Heart right ventricle (tissue), 16 donors: ENCODE measurements around the gene CLSTN2. TPM values are rescaled to one million over a fixed set of nuclear protein-coding genes. Genes with fewer than 3 reads are reported as not detected.
A peak's percentile ranks its signal among the peaks of the same experiment; 100 is the strongest.

Experiments
- ATAC-seq, 8 donors: fragments of 200-7000 bp; cut with Tn5 transposase; one replicate each; pipeline ENCODE4 v1.9.1; 2020; ENCODE audit warnings: mild to moderate bottlenecking in 8 of 8, moderate library complexity in 8 of 8, moderate number of reproducible peaks in 1 of 8
- DNase-seq, 2 donors: peaks; one replicate each; pipeline ENCODE4 v3.0.0-alpha.2; 2020
- H3K27ac ChIP-seq, 10 donors: fragments of 200-600 bp; sonication (generic) in 2 of 10; one replicate each; pipeline versions ENCODE4 v1.5.0 to v1.8.0; 2020 to 2022; ENCODE audit warnings: mild to moderate bottlenecking in 3 of 10
- H3K27me3 ChIP-seq, 7 donors: fragments of 200-600 bp; one replicate each; pipeline ENCODE4 v1.8.0; 2021 to 2022; ENCODE audit warnings: mild to moderate bottlenecking in 2 of 7
- H3K36me3 ChIP-seq, 9 donors: fragments of 200-600 bp; sonication (generic) in 1 of 9; one replicate each; pipeline versions ENCODE4 v1.5.0 to v1.8.0; 2020 to 2022; ENCODE audit warnings: mild to moderate bottlenecking in 2 of 9
- H3K4me1 ChIP-seq, 9 donors: fragments of 200-600 bp; sonication (generic) in 1 of 9; one replicate each; pipeline versions ENCODE4 v1.5.0 to v1.8.0; 2020 to 2022; ENCODE audit warnings: mild to moderate bottlenecking in 4 of 9
- H3K4me3 ChIP-seq, 10 donors: fragments of 200-600 bp; sonication (generic) in 2 of 10; one replicate each; pipeline versions ENCODE4 v1.5.0 to v1.8.0; 2020 to 2022; ENCODE audit warnings: mild to moderate bottlenecking in 7 of 10, moderate library complexity in 2 of 10
- H3K9me3 ChIP-seq, 11 donors: fragments of 200-600 bp in 10 of 11; sonication (generic) in 2 of 11; one replicate each; pipeline versions ENCODE4 v1.5.0 to v1.8.0; 2013 to 2022; ENCODE audit warnings: mild to moderate bottlenecking in 2 of 11, control low read depth in 1 of 11, moderate library complexity in 1 of 11
- WGBS, 2 donors: extraction: QIAGEN DNeasy Blood & Tissue Kit; methylation state at CpG; one replicate each; pipeline ENCODE4 v1.1.7; 2013; ENCODE audit warnings: inconsistent platforms in 1 of 2; 5-methylcytosine and 5-hydroxymethylcytosine counted together
- intact Hi-C, 10 donors: fragments of 100-400 bp; cut with DNase I; formaldehyde crosslinking; loops; one replicate each; pipeline versions ENCODE4 v1.11.1 to v1.14.2; 2022
- polyA plus RNA-seq, 2 donors: library from polyadenylated mRNA; stranded (reverse); fragments of 200-250 nt; gene quantifications; one replicate each; pipeline ENCODE4 v1.2.3, GENCODE V29; 2013
- total RNA-seq, 10 donors: library from RNA; stranded (reverse); fragmentation: NEBNext Ultra II Directional in 3 of 10; extraction: Animal tissue kit (Norgen Biotek cat#: 25700) in 3 of 10; gene quantifications; one replicate each; pipeline versions ENCODE4 v1.2.1 to v1.2.4, GENCODE V29; 2021 to 2023
- TF ChIP-seq, protein P1 (sequence below), 9 donors: fragments of 200-600 bp; sonication (generic) in 2 of 9; IDR thresholded peaks; one replicate each; pipeline versions ENCODE4 v1.5.0 to v1.8.0; 2021 to 2022; ENCODE audit warnings: antibody characterized with exemption in 9 of 9, mild to moderate bottlenecking in 5 of 9, moderate library complexity in 1 of 9
- donor health status: Arrhythmogenic right ventricular cardiomyopathy.
- donor health status: ischemic (EF 13 %, LVEDD 7.1; RV severe dilation, severe dysfunction).
- donor health status: healthy with polysubstance abuse.
- donor health status: DM: no; HTN: yes; CAD: no.
- donor health status: DM: no; HTN: no; CAD: no.
- donor health status: ischemic (EF 25% LVEDD 6.9; RV normal size, moderate dysfunction).
- donor health status: ischemic (EF 25% LVEDD 5.7; RV mildly dilated, moderate dysfunction).
- donor health status: healthy.
- donor health status: DM: yes; HTN: yes; CAD: no.
- donor health status: Ischemic cardiomyopathy.
- donor health status: ischemic (EF 35%, LVEDD 5.7; RV mildly dilated, moderate dysfunction).
- donor health status: nonischemic (EF 11% LVEDD 7.7; RV severe dilation, severe dysfunction).
- donor health status: DM: yes; HTN: yes; CAD: no.
- donor health status: PGD.
- donor health status: ischemic (EF 29% LVEDD 5.4; RV normal size, mild dysfunction).
- donor health status: nonischemic (EF 23%, LVEDD 6.1; RV moderate dilation, normal function).

CLSTN2 gene
- total and polyA plus RNA-seq, 12 donors = 0.57 to 10.7 (median 4.4) TPM

GRCh38 chr3:140128631-140129030 is 193.6 kb downstream of the CLSTN2 start:
- no peaks in the 10 kb centered on the region for H3K4me1 ChIP-seq
- no peak overlapping the region for H3K27ac ChIP-seq
- no peaks in the 10 kb centered on the region for H3K9me3 ChIP-seq
- no peak overlapping the region for H3K4me3 ChIP-seq
- intact Hi-C loops = loop anchor here in 1 of 10 donors (5.0 kb wide), 1 partner anchor 89 kb away; no protein-coding TSS in a partner anchor
- 51 to 54% methylated on average over 5 of the region's 5 CpGs for WGBS, 2 donors
- no peaks in the 10 kb centered on the region for H3K36me3 ChIP-seq
- TF ChIP-seq, protein P1, sequence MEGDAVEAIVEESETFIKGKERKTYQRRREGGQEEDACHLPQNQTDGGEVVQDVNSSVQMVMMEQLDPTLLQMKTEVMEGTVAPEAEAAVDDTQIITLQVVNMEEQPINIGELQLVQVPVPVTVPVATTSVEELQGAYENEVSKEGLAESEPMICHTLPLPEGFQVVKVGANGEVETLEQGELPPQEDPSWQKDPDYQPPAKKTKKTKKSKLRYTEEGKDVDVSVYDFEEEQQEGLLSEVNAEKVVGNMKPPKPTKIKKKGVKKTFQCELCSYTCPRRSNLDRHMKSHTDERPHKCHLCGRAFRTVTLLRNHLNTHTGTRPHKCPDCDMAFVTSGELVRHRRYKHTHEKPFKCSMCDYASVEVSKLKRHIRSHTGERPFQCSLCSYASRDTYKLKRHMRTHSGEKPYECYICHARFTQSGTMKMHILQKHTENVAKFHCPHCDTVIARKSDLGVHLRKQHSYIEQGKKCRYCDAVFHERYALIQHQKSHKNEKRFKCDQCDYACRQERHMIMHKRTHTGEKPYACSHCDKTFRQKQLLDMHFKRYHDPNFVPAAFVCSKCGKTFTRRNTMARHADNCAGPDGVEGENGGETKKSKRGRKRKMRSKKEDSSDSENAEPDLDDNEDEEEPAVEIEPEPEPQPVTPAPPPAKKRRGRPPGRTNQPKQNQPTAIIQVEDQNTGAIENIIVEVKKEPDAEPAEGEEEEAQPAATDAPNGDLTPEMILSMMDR (IDR thresholded peaks at IDR 0.05) = peak in 7 of 9 donors; percentile 45 to 57 (median 53)
- peak; percentile 15 to 23 for DNase-seq
- ATAC-seq = peak in 6 of 8 donors; percentile 38 to 74 (median 60)
- peaks cover 0 to 5% (median 0%) of the 10 kb centered on the region in 7 donors for H3K27me3 ChIP-seq

- Histone ChIP-seq H3K27ac (no peak overlapping the region), H3K4me1 (no peaks in the 10 kb centered on the region), H3K4me3 (no peak overlapping the region), H3K9me3 (no peaks in the 10 kb centered on the region), H3K36me3 (no peaks in the 10 kb centered on the region), H3K27me3 (peaks cover 0 to 5% (median 0%) of the 10 kb centered on the region in 7 donors)
- TF ChIP-seq, protein P1 (IDR thresholded peaks at IDR 0.05) = no peak
- 42 to 54% methylated on average over 6 of the region's 6 CpGs for WGBS, 2 donors
- ATAC-seq = no peak
- intact Hi-C loops = loop anchor here in 1 of 10 donors (5.0 kb wide), 1 partner anchor 87 kb away; no protein-coding TSS in a partner anchor
- no peak for DNase-seq
Observed at GRCh38 chr3:140129768-140130284, 194.8 kb downstream of the CLSTN2 start.

DNA sequence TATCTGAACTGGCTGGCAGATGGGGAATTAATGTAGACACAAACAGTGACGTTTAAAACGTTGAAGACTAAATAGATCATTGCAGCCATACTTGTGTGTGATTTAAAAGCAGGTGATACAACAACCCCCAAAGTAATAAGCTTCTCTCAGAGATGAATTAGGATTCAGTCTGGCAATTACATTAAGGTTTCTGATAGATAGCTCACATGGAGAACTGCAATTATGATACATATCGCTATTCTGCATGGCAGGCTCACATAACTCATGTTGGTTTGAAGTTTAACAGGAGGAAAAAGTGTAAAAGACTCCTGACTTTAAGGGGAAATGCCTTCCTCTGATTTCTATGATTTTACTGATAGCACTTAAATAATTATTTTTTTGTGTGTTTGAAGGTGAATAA is 196.9 kb downstream of the CLSTN2 start:
- DNase-seq (no peak), ATAC-seq (no peak)
- Histone ChIP-seq H3K4me1 (no peaks in the 10 kb centered on the region), H3K4me3 (no peak overlapping the region), H3K27ac (no peak overlapping the region), H3K27me3 (peaks cover 0 to 8% (median 0%) of the 10 kb centered on the region in 7 donors), H3K36me3 (no peaks in the 10 kb centered on the region), H3K9me3 (no peaks in the 10 kb centered on the region)
- TF ChIP-seq, protein P1 (IDR thresholded peaks at IDR 0.05) = no peak
- intact Hi-C loops = no loop called here
- 60 to 66% methylated on average over 3 of the region's 3 CpGs for WGBS, 2 donors

DNA sequence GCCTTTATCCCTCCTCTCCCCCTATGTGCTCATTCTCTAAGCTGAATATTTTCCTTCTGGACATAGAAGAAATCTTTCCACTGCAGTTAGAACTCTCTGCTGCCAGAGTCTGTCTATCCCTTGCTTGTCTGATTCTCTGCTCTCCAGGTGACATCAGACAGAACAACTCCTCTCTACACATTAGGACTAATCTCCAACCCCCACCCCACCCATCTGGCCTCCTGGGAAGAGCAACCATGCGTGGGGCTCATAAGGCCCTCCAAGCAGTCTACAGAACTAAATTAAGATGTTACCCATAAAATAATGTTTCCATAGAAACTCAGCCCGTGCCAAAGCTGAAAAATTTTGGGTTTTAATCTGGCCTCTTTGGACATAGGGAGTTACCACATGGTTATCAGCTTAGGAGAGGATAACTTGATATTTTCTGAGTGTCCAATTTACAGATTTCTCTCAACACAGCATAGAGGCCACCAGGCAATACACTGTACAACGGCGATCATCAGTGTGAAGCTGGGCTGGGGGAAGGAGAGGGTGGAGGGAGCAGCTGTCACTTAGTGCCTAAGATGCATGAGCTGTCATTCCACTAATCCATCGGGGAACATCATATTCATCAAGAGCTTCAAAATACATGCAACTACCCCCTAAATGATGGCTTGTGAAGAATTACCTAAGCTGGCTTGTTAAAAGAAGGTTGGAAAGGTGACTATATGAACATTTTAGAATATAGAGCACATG is 199.4 kb downstream of the CLSTN2 start:
- no peak for ATAC-seq
- peaks cover 0 to 11% (median 0%) of the 10 kb centered on the region in 7 donors for H3K27me3 ChIP-seq
- no peaks in the 10 kb centered on the region for H3K9me3 ChIP-seq
- H3K27ac ChIP-seq = no peak overlapping the region
- TF ChIP-seq, protein P1 (IDR thresholded peaks at IDR 0.05) = no peak
- 72 to 77% methylated on average over 5 of the region's 5 CpGs for WGBS, 2 donors
- H3K4me1 ChIP-seq = no peaks in the 10 kb centered on the region
- intact Hi-C loops = no loop called here
- no peak overlapping the region for H3K4me3 ChIP-seq
- no peaks in the 10 kb centered on the region for H3K36me3 ChIP-seq
- no peak for DNase-seq
